Stimulated activated CD8-positive, alpha-beta memory T cell treated with anti-CD3 and anti-CD28 coated beads, Interleukin-4, amount 100 ng/mL, for 4 hours (primary cell): ENCODE measurements around the gene STOML3.

Experiments used
- DNase-seq, 2 donors: peaks; one replicate each; pipeline ENCODE4 v3.0.0-alpha.2; 2020; ENCODE audit warnings: low read depth in 2 of 2, low spot score in 1 of 2

STOML3 gene

GRCh38 chr13:38981096-38981495, 9.5 kb downstream of the STOML3 start:
- DNase-seq, result no peak

DNA sequence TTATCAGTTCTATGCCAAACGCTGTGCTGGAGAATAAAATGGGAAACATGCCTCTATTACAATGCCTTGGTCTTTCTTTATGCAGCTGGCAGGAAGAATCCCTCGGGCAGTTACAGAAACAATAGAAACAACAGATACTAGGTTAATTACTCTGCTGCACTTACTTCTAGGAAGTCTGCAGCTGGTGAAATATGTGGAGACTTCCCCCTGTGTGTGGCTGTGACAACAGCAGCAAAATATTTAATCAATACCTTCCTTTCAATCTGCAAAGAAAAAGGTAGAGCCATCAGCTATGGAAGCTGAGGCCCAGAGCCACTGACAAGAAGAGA, 9.9 kb downstream of the STOML3 start:
- no peak for DNase-seq

DNA sequence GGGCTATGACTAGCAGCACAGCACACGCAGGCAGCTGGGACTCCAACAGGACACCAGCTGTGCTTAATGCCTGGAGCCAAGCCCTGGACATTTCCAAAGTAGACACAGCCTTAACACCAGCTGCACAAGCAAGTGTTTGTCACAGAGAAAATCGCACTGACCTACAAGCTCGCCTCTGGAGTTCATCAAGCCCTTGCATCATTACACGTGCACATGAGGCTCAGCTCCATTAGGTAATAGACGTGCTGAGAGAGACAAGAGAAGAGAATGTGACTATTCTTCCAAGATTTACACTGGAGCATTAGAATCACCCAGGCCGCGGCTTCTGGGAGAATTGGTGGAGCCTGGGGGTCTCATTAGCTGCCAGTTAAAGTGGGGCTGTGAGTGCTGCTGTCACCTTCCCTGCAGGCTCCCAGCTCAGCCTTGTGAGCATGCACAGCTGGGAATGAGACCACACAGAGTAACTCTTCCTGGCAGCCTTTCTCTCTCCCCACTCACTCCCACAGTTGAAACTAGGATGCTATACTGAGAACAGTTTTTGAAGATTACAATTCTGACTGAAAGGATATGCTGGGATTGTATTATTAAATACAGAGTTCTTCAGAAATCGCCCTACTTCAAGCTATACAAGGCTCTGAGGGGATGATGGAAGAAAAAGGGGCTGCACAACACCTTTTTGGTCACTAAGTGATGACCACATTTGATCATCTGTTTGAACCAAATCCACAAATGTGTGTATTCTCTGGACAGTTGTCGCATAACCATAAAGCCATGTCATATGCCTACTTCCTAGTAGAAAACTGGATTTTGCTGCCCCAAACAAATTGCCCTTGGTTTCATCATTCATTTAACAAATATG, 10.5 kb downstream of the STOML3 start:
- DNase-seq, result no peak

DNA sequence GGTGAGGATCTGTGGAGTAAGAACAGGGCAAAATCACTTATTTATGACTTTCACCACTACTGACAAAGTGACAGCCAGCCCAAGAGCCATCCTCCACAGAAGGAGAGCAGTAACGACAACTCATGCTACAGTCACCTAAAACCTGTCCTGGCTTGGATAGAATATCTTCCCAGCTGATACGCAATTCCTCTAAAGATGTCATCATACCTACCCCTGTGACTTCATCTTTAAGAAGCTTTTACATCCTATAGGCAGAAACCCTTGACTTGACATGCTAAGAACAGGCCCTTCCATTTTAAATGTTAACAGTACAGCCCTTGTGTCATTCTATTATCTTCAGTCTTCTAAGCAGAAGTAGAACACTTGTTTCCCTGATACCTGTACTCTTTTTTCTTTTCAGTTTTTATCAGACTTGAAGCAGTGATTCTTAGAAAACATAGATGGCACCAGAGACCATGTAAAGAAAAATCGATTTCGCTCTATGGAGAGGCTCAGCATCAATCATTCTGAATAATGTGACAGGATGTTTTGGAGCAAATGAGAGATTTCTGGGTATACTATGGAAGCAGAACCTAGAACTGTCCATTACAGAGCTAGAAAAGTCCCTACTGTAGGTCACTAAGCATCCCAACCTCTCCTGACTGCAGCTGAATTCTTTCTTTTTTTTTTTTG, 20.1 kb downstream of the STOML3 start:
- DNase-seq, result no peak

- no peak for DNase-seq
Observed at GRCh38 chr13:38969187-38969586, 21.4 kb downstream of the STOML3 start.

DNA sequence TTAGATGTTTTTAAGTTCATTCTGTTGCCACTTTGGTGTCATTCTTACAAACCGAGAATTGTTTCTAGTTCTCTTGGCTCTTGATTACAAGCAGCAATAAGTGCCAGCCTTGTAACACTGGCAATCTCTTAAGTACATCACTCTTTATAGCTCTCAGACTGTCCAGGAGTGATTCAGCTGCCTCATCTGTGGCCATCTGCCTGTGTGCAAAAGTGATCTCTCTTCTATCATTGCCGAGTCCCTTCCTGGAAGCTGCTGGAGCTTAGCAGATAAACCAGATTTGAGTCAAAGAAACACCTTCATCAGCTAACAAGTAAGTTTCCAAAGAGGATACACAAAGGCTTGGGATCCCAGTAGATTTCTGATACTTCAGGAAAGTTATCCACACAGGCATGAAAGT, 23.2 kb downstream of the STOML3 start:
- DNase-seq, result no peak

DNA sequence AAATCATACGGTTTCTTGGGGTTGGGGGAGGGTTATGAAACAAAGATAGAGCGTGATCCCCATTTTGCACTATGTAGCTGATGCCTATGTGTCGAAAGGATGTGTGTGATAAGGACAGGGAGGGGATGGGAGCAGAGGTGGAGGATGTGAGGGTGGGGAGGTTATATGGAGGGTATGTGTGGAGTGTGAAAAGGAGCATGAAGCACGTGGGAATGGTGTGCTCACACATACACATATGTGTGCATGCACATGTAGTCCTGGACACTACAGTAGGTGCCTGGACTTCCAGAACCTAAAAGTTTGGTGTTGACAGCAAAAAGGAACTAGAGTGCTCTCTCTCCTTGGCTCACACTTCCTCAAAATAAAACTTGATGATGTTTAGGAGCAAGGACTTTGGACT, 25.4 kb downstream of the STOML3 start:
- no peak for DNase-seq

- no peak for DNase-seq
Observed at GRCh38 chr13:38960175-38960574, 30.5 kb downstream of the STOML3 start.

DNA sequence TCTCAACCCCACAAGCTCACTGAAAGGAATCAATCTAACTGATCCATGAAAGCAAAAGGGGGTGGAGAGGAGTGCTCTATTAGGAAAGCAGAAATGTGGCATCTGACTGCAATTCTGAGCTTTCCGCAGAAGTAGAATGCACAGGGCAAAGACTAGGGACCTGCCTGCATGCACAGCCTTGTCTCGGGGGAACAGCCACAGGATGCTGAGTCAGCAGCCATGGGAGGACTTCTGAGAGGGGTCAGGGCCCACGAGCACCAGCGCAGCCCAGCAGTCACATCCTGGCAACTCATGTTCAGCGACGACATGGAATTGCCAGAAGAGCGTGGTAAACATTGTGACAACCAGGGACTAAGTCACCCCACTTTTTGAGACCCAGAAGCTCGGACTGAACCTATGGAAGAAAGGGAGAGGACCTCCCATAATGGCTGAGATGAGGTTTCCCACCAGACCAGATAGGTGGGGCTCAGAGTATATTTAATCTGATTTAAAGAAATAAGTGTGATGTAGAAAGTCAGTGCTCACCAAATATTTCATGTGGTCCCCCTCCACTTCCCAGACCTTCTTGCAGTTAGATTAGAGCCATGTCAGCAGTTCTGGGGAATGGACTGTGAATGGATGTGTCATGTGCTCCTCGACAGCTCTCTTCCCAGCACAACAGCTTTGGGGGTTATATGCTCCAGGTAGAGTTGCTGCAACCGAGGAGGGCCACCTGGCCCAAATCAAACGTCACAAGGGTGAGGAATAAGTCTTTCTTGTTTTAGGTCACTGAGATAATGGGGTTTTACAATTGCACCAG, 32.6 kb downstream of the STOML3 start:
- no peak for DNase-seq

DNA sequence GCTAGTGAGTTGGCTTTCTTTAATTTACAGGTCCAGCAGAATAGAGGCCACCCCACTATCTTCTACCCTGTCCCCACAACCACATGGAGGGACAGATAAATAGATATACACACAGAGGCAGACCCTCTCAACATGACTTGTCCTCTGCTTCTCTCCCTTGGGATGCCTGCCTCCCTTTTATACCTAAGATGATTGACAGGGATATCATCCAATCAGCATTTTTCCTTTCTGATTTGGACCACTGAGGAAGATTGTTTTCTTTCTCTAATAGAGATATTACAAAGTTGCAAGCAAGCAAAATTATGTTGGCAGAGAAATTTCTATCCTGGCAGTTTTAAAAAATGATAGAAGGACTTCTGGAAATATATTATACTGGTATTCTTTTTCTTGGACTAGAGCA, 35.8 kb downstream of the STOML3 start:
- no peak for DNase-seq

GRCh38 chr13:38954291-38954690, 36.3 kb downstream of the STOML3 start:
- DNase-seq, result no peak

GRCh38 chr13:38952827-38953226, 37.8 kb downstream of the STOML3 start:
- DNase-seq, result no peak

DNA sequence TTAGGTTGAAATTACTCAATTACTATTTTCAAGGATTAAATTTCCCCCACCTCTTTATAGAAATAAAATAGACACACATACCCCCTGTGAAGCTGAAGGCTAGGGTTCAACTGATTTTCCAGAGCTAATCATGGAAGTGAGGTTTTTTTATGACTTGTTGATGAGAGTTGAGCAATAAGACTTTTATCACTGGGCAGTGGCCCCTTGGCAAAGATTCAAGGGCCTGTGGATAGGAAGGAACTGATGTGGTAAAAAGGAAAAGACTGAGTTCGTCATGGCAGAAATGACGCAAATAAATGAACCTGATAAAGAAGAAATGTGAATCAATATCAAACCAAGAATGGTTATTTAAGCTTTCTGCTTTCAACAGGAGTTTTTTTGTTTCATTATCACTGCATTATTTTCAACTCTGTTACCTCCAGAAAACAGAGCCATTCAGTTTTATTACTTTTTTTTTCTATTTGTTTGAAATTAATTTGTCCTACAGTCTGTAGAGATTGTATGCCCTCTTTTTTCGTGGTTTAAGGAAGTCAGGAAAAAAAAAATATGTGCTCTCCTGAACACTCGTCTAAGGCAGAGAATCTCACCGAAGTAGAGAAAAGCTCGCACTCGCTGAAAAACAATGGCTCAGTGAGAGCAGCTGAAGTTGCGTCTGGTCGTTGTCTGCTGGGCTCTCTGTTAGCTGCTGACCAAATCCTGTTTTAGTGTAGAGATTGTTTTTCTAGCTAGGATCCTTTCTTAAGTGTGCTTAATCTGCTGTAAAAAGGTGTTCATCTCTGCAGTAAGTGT, 38.9 kb downstream of the STOML3 start:
- DNase-seq, result no peak

GRCh38 chr13:38950987-38951386, 39.6 kb downstream of the STOML3 start:
- DNase-seq, result no peak

DNA sequence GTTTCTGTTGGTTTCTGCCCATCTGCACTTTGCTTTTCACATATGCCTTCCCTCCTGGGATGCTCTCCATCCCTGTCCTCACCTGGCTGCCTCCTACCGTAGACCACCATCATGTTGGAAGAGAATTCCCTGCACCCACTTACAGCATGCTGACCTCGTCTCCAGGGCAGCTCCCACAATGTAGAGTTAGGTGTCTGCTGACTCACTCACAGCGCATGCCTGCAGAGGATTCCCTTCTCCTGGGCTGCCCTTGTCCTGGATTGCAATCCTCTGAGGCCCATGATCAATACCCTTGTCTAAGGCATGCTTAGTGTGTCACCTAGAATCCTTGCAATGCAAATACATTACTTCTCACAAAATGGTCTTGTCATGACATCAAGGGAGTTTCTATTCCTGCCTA, 43.6 kb downstream of the STOML3 start:
- DNase-seq, result no peak

DNA sequence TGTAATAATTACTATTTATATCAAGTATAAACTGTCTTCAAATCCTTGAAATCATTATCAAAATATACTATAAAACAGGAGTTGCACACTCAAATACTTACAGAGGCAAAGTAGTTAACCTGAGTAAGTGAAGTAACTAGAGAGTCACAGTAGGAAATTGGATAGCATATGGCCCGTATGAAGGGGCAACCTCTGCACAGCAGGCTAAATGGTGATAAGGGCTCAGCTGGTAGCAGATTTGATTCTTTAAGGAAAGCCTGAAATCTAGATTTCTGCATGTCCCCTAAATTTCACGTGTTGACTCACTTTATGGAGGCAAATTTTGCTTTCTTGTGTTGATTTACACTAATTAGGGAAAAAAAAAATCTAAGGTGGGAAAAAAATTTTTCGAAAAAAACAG, 46.4 kb downstream of the STOML3 start:
- no peak for DNase-seq

GRCh38 chr13:38943231-38943630, 47.4 kb downstream of the STOML3 start:
- DNase-seq, result no peak

DNA sequence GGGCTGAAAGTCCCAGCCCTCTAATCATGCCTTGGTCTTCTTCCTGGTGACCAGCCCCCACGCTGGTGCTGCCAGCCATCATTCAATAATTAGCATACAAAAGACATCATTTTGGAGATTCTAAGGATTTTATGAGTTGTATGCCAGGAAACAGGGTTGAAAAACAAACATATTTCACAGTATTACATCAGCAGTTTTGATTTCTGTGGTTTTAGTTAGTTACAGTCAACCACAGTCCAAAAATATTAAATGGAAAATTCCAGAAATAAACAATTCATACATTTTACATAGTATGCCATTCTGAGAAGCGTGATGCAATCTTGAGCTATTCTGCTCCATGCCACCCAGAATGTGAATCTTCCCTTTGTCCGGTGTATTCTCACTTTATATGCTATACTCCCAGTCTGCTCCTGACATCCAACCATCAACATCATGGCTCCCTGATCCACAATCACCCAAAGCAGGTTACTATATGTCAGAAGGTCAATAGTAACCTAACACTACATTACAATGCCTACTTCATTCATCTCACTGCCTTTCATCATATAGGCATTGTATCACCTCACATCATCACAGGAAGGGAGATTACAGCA, 49.2 kb downstream of the STOML3 start:
- DNase-seq, result no peak

GRCh38 chr13:38933786-38934185, 56.8 kb downstream of the STOML3 start:
- DNase-seq, result no peak

GRCh38 chr13:38922170-38922569, 68.5 kb downstream of the STOML3 start:
- DNase-seq, result no peak

- DNase-seq, result no peak
Observed at GRCh38 chr13:38921081-38921480, 69.5 kb downstream of the STOML3 start.
